HEK293T (cell line): ENCODE data around the gene MLH3.

Experiments
- CTCF ChIA-PET: fragments of 350-600 bp; formaldehyde crosslinking; extraction: SDS; loops from one replicate; lab custom pipeline; 2021; ENCODE audit warnings: antibody characterized with exemption, inconsistent platforms; lab: Yijun Ruan, JAX
- POLR2A ChIA-PET: fragments of 350-600 bp; formaldehyde crosslinking; extraction: SDS; loops from one replicate; lab custom pipeline; 2020; ENCODE audit warnings: antibody characterized with exemption, inconsistent platforms; lab: Yijun Ruan, JAX
- DNase-seq: peaks from one replicate; pipeline ENCODE4 v3.0.0; 2012; ENCODE audit warnings: mixed read lengths; ENCODE audit errors: extremely low spot score
- ARNT ChIP-seq: fragments of 450-650 bp; IDR thresholded peaks from 2 replicates; pipeline ENCODE4 v1.6.1; 2017; ENCODE audit warnings: mild to moderate bottlenecking
- BHLHE40 ChIP-seq: fragments of 450-650 bp; IDR thresholded peaks from 2 replicates; pipeline ENCODE4 v1.6.1; 2016; ENCODE audit warnings: mild to moderate bottlenecking, moderate library complexity, borderline replicate concordance
- CTBP1 ChIP-seq: fragments of 450-650 bp; IDR thresholded peaks from 2 replicates; pipeline ENCODE4 v1.6.1; 2016; ENCODE audit warnings: borderline replicate concordance
- ELF4 ChIP-seq: fragments of 450-650 bp; IDR thresholded peaks from 2 replicates; pipeline ENCODE4 v1.6.1; 2017; ENCODE audit warnings: antibody characterized with exemption
- FOXA1 ChIP-seq: fragments of 450-650 bp; IDR thresholded peaks from 2 replicates; pipeline ENCODE4 v1.6.1; 2016; ENCODE audit warnings: mild to moderate bottlenecking
- FOXK2 ChIP-seq: fragments of 450-650 bp; IDR thresholded peaks from 2 replicates; pipeline ENCODE4 v1.6.1; 2016; ENCODE audit warnings: mild to moderate bottlenecking
- FOXM1 ChIP-seq: fragments of 450-650 bp; IDR thresholded peaks from 2 replicates; pipeline ENCODE4 v1.6.1; 2017; ENCODE audit warnings: mild to moderate bottlenecking, borderline replicate concordance
- HDGF ChIP-seq: fragments of 450-650 bp; IDR thresholded peaks from 2 replicates; pipeline ENCODE4 v1.6.1; 2017; ENCODE audit warnings: antibody characterized with exemption, borderline replicate concordance
- L3MBTL2 ChIP-seq: fragments of 450-650 bp; conservative IDR thresholded peaks from 2 replicates; pipeline ENCODE4 v1.6.1; 2016; ENCODE audit warnings: mild to moderate bottlenecking
- LEF1 ChIP-seq: fragments of 450-650 bp; IDR thresholded peaks from 2 replicates; pipeline ENCODE4 v1.6.1; 2017; ENCODE audit warnings: mild to moderate bottlenecking, borderline replicate concordance
- NFRKB ChIP-seq: fragments of 450-650 bp; IDR thresholded peaks from 2 replicates; pipeline ENCODE4 v1.6.1; 2016; ENCODE audit warnings: mild to moderate bottlenecking, moderate library complexity
- PKNOX1 ChIP-seq: fragments of 450-650 bp; IDR thresholded peaks from 2 replicates; pipeline ENCODE4 v1.6.1; 2016
- SP1 ChIP-seq: fragments of 450-650 bp; IDR thresholded peaks from 2 replicates; pipeline ENCODE4 v1.6.1; 2017
- SUZ12 ChIP-seq: fragments of 450-650 bp; IDR thresholded peaks from 2 replicates; pipeline ENCODE4 v1.6.1; 2016; ENCODE audit warnings: mild to moderate bottlenecking
- TARDBP ChIP-seq: fragments of 450-650 bp; IDR thresholded peaks from 2 replicates; pipeline ENCODE4 v1.6.1; 2016
- ZNF384 ChIP-seq: fragments of 450-650 bp; IDR thresholded peaks from 2 replicates; pipeline ENCODE4 v1.6.1; 2016

The MLH3 gene

DNA sequence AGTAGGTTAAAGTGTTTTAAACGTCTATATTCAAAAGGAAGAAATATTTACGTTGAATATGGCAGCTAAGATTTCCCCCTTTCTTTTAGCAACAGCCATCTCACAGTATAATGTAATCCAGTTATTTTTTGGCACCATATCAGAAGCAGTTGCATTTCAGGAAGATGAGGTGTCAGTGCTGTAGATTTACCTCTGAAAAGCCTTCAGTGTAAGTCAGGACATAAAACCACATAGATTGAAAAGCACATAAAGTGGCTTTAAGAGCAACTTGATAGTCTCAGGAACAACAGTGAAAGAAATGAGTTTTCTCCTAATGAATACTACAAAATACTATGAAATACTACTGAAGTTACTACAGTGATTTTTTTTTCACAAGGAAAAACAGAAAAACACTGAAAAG lies 6.9 kb downstream of the MLH3 start:
- DNase-seq: no peak
- TF ChIP-seq ZNF384: no peak
- TF ChIP-seq L3MBTL2: no peak
- TF ChIP-seq FOXM1: no peak
- CTCF ChIA-PET: no interaction called here
- POLR2A ChIA-PET: interaction anchor here (1.3 kb wide), 1 partner anchor 19 kb away, joined by 5 read pairs; the partner anchor contains the start of gene ACYP1

GRCh38 chr14:75042035-75042434 lies 9.2 kb downstream of the MLH3 start:
- no peak for DNase-seq
- CTCF ChIA-PET: no interaction called here
- TF ChIP-seq ZNF384 (no peak), LEF1 (no peak), ARNT (no peak), FOXK2 (no peak), HDGF (no peak), BHLHE40 (no peak), SUZ12 (no peak), FOXA1 (no peak), FOXM1 (no peak), CTBP1 (no peak), NFRKB (no peak), L3MBTL2 (no peak), TARDBP (no peak), SP1 (no peak), ELF4 (no peak), PKNOX1 (no peak)
- POLR2A ChIA-PET: interaction anchor here (0.9 kb wide), 1 partner anchor 22 kb away, joined by 4 read pairs; the partner anchor contains the start of gene ACYP1

GRCh38 chr14:75041613-75042012 lies 9.7 kb downstream of the MLH3 start:
- ChIA-PET POLR2A (interaction anchor here (0.9 kb wide), 1 partner anchor 22 kb away, joined by 4 read pairs; the partner anchor contains the start of gene ACYP1), CTCF (no interaction called here)
- TF ChIP-seq FOXA1 (no peak), ARNT (no peak), FOXM1 (no peak), BHLHE40 (no peak), SUZ12 (no peak), HDGF (no peak), NFRKB (no peak), FOXK2 (no peak)
- DNase-seq: no peak

- POLR2A ChIA-PET: interaction anchor here (0.9 kb wide), 1 partner anchor 86 kb away, joined by 3 read pairs; the partner anchor contains the start of gene NEK9
- TF ChIP-seq TARDBP (no peak), HDGF (no peak), PKNOX1 (no peak), ARNT (no peak), FOXK2 (no peak), CTBP1 (no peak), ZNF384 (no peak), SP1 (no peak), FOXA1 (no peak), ELF4 (no peak)
Observed at GRCh38 chr14:75040959-75041358, 10.3 kb downstream of the MLH3 start.

DNA sequence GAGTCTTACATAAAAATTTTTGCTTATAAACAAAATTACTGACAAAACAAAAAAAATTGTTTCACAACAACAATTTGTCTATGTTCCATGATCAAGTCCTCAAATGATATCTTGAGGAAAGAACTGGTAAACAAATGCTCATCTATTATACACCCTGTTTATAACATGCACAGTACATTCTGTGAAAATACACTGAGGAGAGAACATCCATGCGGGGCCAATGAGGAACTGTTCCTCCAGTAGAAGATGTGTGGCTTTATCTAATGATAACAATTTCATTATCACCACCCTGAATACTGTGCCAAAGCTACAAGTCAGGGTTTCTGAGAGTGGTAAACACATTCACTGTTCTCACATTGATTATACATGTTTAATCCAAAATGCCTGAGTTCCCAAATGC lies 10.8 kb downstream of the MLH3 start:
- ChIA-PET POLR2A (interaction anchor here (0.9 kb wide), 1 partner anchor 86 kb away, joined by 3 read pairs; the partner anchor contains the start of gene NEK9), CTCF (no interaction called here)
- DNase-seq: no peak
- TF ChIP-seq L3MBTL2 (no peak), LEF1 (no peak), PKNOX1 (no peak), ZNF384 (no peak), SUZ12 (no peak), TARDBP (no peak), ELF4 (no peak), CTBP1 (no peak), HDGF (no peak), FOXA1 (no peak), FOXK2 (no peak), ARNT (no peak), SP1 (no peak), NFRKB (no peak), FOXM1 (no peak), BHLHE40 (no peak)

More at GRCh38 chr14:75040959-75041358, 10.3 kb downstream of the MLH3 start:
- CTCF ChIA-PET: no interaction called here
- no peak for DNase-seq

DNA sequence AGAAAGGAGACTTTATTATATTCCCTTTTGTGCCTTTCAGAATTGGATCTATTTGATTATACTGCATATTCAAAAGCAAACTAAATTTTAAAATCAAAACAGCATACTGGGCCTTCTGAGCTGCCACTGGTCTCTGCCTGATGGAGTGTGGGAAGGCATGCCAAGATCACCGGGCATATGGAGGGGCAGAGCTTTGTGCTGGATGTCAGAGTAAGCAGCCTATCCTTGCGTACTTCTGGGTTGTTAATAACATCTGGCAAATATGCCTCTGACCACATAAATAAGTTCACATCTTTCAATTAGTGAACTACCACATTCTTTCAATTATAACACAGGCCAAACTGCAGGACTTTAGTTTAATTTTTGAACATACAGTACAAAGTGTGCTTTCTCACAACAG lies 18.3 kb downstream of the MLH3 start:
- ChIA-PET POLR2A (no interaction called here), CTCF (no interaction called here)
- no peak for TF ChIP-seq FOXA1
- TF ChIP-seq LEF1: no peak
- TF ChIP-seq ZNF384: no peak
- TF ChIP-seq NFRKB: no peak
- TF ChIP-seq FOXK2: no peak
- no peak for TF ChIP-seq PKNOX1
- no peak for TF ChIP-seq ARNT
- no peak for TF ChIP-seq CTBP1
- TF ChIP-seq BHLHE40: no peak
- TF ChIP-seq SUZ12: no peak
- no peak for TF ChIP-seq FOXM1
- no peak for TF ChIP-seq TARDBP
- no peak for TF ChIP-seq ELF4
- no peak for TF ChIP-seq SP1
- TF ChIP-seq HDGF: no peak
- TF ChIP-seq L3MBTL2: no peak
- DNase-seq: no peak
